DOHH2 (cell line): Measurements from ENCODE around the gene G6PC3.

ENCODE experiments used
- EZH2phosphoT487 ChIP-seq: fragments of 200-600 bp; sonication (generic); IDR thresholded peaks from 2 replicates; pipeline ENCODE4 v1.6.1; 2017; ENCODE audit warnings: borderline replicate concordance, mild to moderate bottlenecking, antibody characterized with exemption, low read length, moderate library complexity, mixed read lengths
- TF ChIP-seq, protein P1 (sequence below): fragments of 200-600 bp; sonication (generic); IDR thresholded peaks from one replicate; pipeline ENCODE4 v1.5.1; 2014; ENCODE audit warnings: antibody characterized with exemption, mild to moderate bottlenecking, low read depth, low read length; ENCODE audit not compliant: poor library complexity, severe bottlenecking

DNA sequence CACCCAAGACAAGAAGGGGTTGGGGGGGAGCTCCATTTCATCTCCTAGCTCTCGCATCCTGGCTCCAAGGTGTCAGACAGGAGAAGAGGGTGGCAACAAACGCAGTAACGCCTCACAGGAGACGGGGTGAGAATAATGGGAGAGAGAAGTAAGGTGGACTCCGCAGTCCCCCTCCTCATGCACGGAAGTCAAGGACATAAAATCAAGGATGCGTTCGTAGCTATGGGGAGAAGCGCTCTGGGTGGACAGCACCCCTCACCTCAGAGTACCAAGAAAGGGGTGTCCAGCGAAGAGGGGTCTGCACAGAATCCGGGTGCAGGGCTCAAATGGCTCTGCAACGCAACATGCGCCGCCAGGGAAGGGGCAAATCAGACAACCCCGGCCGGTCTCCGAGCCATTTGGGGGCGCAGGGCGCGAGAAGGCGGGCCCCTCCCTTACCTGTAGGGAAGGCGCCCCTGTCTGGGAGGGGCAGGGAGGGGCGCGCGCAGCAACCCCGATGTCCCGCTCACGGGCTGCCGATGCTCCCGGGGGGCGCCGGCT lies 52.4 kb downstream of the G6PC3 start:
- TF ChIP-seq, protein P1, sequence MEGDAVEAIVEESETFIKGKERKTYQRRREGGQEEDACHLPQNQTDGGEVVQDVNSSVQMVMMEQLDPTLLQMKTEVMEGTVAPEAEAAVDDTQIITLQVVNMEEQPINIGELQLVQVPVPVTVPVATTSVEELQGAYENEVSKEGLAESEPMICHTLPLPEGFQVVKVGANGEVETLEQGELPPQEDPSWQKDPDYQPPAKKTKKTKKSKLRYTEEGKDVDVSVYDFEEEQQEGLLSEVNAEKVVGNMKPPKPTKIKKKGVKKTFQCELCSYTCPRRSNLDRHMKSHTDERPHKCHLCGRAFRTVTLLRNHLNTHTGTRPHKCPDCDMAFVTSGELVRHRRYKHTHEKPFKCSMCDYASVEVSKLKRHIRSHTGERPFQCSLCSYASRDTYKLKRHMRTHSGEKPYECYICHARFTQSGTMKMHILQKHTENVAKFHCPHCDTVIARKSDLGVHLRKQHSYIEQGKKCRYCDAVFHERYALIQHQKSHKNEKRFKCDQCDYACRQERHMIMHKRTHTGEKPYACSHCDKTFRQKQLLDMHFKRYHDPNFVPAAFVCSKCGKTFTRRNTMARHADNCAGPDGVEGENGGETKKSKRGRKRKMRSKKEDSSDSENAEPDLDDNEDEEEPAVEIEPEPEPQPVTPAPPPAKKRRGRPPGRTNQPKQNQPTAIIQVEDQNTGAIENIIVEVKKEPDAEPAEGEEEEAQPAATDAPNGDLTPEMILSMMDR, result peak; percentile 28
- TF ChIP-seq EZH2phosphoT487, result no peak
